LHCN-M2 (cell line): ENCODE results near the gene LENG8. TPM values are rescaled to one million over a fixed set of nuclear protein-coding genes. Genes with fewer than 3 reads are reported as not detected.
"Not testable (repeated sequence)": the region's sequence is repeated elsewhere in the genome, so short reads cannot be mapped to it uniquely, and the experiment has no call there.

ENCODE experiments used
- DNase-seq: peaks from one replicate; pipeline ENCODE4 v3.0.0-alpha.2; 2012; ENCODE audit warnings: low read depth
- total RNA-seq: library from RNA; depleted of rRNA; stranded (reverse); fragments of >200 nt; gene quantifications from 2 replicates; pipeline ENCODE4 v1.2.3, GENCODE V29; 2014

Gene LENG8
- total RNA-seq, 1 experiment from 2014 or later = 36.7 TPM

DNA sequence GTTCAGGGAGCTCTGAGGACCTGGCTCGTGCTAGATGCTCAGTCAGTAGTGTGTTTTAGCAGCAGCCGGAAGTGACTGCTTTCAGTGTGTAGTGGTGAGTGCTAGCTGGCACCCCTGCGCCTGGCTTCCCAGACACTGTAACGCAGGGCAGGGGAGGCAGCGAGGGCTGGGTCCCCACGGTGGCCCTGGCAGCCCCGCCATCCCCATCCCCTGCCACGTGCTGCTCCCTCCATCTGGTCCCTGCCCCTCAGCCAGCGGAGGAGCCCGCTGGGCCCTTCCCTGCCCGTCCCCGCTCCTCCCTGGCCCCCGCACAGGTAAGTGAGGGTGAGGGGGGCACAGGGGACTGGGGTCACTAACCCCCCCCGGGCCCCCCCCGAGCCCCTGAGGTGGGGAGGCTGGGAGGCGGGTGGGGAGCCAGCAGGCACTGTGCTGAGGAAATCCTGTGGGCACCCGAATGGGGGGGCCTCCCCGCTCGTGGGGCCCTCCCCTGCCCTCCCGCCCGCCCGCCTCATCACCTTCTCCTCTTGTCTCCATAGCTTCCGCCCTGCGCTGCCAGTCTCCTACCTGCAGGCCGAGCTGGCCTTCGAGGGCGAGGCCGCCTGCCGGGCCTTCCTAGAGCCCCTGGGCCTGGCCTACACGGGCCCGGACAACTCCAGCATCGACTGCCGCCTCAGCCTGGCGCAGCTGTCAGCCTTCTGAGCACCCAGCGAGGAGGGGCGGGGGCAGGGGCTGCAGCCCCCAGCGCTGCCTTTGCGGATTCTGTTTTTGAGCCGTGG, 11.4 kb downstream of the LENG8 start:
- DNase-seq = no peak

GRCh38 chr19:54461210-54461609, 12.2 kb downstream of the LENG8 start:
- no peak for DNase-seq

- no peak for DNase-seq
Observed at GRCh38 chr19:54461613-54462012, 12.6 kb downstream of the LENG8 start.

DNA sequence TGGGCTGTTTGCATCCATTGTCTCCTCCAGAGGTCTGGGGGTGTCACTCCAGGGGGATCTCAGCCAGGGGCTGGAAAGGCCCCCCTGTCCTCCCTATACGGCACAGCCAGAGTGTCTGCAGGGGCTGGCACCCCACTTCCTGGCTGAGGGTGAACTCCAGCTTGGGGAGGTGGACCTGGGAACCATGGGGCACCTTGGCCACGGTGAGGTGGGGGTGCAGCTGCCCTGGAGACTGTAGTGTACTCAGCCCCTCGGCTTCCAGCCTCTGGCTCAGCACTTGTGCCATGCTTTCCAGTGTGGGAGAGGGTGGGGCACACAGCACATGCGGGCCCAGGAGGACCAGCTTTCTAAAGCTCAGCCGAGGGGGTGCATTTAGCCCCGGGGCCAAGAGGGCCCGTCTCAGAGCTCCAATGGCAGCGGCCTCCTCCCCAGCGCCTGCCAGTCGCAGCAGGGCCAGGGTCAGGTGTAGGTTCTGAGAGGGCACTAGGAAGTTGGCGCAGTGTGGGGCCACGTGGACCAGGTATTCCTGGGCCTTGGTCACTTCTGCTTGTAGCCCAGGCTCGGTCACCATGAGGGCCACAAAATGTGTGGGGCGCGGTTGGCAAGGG, 13.2 kb downstream of the LENG8 start:
- DNase-seq = no peak

DNA sequence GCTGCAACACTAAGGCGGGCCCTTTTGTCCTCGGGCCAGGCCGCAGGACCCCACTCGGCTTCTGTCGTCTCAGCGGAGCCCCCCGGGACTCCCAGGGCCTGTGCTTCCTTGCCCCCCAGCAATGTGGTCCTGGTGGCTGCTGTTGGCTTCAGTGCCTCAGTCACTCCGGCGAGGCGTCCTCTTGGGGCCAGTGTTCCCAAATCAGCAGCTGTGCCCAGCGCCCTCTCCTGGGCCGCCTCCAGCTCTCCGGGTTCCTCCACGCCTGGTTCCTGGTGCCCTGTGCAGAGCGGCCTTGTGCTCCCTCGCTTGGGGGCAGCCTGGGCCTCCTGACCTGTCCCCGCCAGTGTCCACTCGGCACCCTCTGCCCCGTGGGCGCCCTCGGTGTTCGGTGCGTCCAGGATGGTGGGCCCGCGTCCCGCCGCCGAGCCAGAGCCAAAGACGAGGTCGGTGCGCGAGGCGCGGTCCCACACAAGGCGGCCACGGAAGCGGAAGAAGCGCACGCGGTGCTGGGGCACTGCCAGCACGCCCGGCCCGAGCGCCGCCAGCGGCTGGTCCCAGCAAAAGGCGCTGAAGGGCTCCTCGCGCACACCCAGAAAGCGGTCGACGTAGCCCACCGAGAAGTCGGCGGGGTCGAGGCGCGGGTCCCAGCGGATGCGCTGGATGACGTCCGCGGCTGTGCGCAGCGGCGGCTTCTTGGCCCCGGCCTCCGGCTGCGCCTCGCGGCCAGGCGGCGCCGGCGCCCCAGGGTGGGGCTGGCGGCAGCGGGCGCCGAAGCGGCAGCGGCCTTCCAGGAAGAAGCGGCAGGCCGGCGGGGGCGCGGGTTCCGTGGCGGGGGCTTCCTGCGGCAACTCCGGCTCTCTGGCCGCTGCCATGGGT, 13.9 kb downstream of the LENG8 start:
- DNase-seq = peak; percentile 53

GRCh38 chr19:54463531-54464043, 14.6 kb downstream of the LENG8 start, which contains the start of gene LENG9:
TSS of gene LENG9 (minus strand) at chr19:54463778. CDS start at chr19:54463526, 252 bp downstream.
- DNase-seq = peak; percentile 97

GRCh38 chr19:54464044-54464629, 15.1 kb downstream of the LENG8 start:
- peak; percentile 61 for DNase-seq

DNA sequence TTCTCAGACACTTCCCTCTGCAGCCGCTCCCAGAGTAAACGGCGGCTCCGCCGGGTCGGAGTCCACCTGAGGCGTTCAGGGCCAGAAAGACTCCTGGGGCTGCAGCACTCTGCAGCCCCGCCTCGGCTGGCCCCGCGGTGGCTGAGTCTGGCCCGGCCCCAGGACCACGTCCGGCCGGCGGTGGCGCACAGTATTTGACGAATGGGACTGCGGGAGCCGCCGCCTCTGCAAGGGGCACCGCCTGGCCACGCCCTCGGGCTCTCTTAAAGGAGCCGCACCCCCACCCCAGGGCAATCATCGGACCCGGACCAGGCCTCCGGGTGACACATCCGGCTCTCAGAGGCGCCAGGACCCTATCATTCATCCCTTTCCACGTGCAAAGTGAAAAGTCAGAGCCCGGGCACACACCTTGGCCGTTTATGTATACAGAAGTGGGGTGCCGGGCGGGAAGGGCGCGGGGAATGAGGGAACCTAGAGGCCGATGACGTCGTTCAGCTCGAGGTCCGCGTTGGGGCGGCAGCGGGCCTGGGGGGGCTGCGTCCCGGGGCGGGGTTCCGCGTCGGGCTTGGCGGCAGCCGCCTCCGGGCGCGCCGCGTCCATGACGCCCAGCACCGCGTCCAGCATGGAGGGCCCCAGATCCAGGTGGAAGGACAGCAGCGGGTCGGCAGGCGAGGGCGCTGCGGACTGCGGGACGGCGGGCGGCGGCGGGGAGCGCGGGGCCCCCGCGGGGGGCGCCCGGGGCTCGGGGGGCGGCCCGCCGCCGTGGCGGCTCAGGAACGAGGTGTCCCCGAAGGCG, 15.8 kb downstream of the LENG8 start:
- peak; percentile 79 for DNase-seq

GRCh38 chr19:54465426-54466109, 16.6 kb downstream of the LENG8 start:
- DNase-seq = no peak

DNA sequence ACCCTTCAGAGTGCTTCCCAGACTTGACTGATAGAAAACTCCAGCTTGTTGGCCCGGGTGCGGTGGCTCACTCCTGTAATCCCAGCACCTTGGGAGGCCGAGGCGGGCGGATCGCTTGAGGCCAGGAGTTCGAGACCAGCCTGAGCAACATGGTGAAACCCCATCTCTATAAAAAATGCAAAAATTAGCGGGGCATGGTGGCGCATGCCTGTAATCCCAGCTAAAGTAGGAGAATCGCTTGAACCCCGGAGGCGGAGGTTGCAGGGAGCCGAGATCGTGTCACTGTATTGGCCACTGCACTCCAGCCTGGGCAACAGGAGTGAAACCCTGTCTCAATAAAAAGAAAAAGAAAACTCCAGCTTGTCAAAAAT, 17.1 kb downstream of the LENG8 start:
- not testable (repeated sequence) for DNase-seq

DNA sequence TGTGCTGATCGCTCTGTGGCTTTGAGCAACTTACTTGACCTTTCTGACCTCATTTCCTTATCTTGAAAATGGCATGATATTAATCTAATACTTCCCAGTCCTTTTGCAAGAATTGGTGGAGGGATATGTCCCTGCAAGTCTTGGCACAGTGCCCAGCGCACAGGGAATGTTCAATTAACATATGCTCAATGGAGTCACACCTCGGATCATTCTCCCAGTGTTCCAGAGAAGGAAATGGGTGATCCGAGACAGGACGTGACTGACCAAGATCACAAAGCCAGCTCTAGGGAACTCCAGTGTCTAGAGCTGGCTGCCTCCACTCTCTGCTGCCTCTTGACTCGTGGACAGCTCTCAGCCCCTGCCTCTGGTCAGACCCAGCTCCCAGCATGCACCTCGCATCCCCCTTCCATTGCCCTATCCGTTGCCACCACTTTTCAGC, 20.5 kb downstream of the LENG8 start:
- DNase-seq = no peak

DNA sequence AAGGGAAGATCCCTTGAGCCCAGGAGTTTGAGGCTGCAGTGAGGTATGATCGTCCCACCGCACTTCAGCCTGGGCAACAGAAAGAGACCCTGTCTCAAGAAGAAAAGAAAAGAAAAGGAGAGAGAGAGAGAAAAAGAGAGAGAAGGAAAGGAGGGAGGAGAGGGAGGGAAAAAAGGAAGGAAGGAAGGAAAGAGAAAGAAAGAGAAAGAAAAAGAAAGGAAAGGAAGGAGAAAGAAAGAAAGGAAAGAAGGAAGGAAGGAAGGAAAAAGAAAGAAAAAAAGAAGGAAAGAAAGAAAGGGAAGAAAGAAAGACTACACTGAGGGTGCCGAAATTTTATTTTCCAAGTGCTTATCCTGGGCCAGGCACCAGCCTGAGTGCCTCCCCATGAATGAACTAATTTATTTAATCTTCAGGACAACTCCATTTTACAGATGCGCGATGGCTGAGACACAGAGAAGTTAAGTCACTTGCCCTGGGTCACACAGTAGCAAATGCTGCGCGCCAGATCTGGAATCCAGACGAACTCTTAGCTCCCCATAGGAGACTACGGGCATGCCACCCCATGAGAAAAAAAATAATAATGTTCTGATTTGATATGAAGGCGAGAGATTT, 21.4 kb downstream of the LENG8 start:
- no peak for DNase-seq

DNA sequence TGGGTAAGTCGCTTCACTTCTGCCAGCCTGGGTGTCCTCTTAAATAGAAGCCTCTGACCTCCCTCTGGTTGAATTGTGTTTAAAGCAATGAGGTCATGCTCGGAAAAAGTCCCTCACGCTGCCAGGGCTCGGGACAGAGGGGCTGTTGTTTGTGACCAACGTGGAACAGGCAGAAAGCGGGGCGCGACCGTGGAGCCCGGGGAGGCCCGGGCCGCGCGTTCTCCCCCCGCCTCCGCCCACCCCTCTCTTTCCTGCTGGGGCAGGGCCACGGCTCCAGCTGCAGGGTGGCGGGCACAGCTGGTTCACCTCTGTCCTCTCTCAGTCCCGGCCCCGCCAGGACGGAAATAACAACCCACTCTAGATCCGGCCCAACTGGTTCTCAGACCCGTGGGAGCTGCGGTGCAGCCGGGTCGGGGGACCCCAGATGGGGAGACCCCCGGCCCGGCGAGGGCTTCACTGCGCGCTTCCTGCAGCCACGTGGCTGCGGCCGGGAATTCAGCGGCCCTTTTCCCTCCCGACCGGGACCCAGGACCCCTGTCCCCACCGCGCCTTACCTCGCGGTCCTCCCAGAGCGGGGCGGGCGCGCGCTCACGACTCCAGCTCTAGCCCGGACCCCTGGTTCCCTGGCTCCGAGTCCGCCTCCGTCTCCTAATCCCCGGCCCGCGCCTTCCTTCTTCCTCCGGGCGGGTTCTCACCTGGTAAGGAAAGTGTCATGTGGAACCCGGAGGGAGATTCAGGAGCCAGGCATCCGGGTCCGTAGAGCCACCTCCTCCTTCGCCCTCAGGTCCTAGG, 22.2 kb downstream of the LENG8 start:
- no peak for DNase-seq

- DNase-seq = peak; percentile 55
Observed at GRCh38 chr19:54473071-54473891, 24.3 kb downstream of the LENG8 start, which contains the start of gene CDC42EP5. TSS of gene CDC42EP5 (minus strand) at chr19:54473296. CDS start at chr19:54465547, 7,749 bp downstream.

- no peak for DNase-seq
Observed at GRCh38 chr19:54473892-54474372, 24.9 kb downstream of the LENG8 start.

GRCh38 chr19:54475706-54476105, 26.7 kb downstream of the LENG8 start:
- no peak for DNase-seq

- DNase-seq = no peak
Observed at GRCh38 chr19:54477650-54478049, 28.7 kb downstream of the LENG8 start.
